Middle frontal gyrus (tissue), 1 donor: Measurements from ENCODE around the gene USB1.

Source experiments
- DNase-seq: peaks from one replicate; pipeline ENCODE4 v3.0.0-alpha.2; 2015; ENCODE audit warnings: low spot score; ENCODE audit errors: extremely low spot score

The USB1 gene, protein sequence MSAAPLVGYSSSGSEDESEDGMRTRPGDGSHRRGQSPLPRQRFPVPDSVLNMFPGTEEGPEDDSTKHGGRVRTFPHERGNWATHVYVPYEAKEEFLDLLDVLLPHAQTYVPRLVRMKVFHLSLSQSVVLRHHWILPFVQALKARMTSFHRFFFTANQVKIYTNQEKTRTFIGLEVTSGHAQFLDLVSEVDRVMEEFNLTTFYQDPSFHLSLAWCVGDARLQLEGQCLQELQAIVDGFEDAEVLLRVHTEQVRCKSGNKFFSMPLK

DNA sequence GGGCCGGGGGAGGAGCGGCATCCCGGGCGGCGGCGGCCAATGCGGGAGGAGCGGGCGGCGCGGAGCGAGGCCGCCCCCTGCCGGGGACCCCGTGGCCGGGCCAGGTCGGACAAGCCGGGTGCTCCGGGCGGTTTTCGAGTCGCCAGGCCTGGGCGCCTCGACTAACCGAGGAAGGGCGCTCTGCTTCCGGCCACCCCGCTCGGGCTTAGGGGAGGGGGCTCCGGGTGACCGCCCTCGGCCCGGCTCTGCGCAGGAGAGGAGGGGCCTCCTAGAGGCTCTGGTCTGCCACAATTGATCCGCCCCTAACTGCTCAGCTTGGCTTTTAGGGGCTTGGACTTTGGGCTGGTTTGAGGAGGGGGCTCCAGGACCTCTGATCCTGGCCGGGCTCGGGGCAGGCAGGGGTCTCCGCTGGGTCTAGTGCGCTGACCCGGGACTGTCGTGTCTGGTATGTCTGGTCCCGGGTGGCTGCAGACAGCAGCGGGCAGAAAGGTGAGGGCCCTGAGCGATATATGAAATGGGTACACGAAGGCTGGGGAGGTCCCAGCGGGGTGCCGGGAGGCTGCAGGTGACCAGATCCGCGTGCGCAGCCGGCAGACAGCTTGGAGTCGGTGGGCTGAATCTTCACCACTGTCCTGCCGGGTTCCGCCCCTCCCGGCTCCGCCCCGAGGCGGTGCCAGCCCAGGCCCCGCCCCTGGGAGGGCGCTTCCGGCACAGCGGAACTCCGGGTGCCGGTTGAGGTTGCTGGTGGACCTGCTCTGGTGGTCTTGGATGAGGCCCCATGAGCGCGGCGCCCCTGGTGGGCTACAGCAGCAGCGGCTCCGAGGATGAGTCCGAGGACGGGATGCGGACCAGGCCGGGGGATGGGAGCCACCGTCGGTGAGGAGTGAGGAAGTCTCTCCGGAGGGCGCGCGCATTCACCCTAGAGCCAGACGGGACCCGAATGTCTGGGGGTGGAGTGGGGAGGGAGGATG is at the start of gene USB1:
Gene USB1 (plus strand): TSS at position 702 of the 971 bp plus-strand sequence. CDS start 77 bp downstream, at position 779.
- peak; percentile 80 for DNase-seq

DNA sequence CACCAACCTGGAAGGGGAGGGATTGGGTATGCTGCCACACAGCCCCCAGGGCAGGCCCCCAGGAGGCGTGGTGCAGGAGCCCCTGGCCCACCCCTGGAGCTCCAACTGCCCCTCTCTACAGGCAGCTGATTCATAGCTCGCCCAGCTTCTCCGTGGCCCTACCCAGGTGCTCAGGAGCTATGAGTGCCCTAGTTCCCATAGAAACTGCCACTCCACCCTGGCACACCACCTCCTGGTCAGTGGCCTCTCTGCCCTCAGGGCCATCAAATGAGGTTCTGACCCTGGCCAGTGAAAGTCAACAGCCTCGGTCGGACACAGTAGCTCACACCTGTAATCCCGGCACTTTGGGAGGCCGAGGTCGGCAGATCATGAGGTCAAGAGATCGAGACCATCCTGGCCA is 48.3 kb upstream of the USB1 start:
- DNase-seq = no peak

DNA sequence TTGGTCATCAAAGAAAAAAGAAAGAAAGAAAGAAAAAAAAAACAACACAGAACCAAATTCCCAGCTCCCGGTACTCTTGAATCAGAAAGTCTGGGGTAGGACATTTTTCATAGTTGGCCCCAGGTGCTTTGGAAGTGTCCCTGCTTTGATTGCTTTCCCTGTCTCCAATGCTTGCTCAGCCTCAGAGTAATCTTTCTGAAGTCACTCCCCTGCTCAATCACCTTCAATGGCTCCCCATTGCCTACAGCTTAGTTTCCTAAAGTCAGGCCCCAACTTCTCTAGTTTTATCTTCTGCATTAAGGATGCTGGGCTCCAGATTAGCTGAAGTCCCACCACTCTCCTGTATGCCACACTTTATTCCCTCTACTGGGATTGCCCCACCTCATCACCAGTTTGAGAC is 47.4 kb upstream of the USB1 start:
- DNase-seq = no peak

DNA sequence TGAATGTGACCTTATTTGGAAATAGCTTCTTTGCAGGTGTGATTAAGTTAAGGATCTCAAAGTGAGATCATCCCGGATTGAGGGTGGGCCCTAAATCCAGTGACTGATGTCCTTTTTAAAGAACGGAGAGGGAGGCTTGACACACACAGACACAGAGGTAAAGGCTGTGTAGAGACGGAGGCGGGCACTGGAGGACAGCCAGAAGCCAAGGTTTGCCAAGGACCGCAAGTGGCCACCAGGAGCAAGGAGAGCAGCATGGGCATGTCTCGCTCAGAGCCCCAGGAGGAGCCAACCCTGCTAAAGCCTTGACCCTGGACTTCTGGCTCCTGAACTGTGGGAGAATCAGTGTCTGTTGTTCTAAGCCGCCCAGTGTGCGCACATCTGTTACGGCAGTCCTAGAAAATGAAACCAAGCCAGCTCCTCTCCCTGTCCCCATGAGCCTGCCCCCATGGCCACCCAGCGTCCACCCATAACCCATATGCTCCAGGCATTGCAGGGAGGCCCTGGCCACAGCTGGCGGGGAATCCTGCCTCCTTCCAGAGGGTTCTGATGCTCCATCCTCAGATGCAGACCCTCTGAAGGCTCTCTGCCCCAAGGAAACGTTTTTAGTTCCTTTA is 45.5 kb upstream of the USB1 start:
- no peak for DNase-seq

DNA sequence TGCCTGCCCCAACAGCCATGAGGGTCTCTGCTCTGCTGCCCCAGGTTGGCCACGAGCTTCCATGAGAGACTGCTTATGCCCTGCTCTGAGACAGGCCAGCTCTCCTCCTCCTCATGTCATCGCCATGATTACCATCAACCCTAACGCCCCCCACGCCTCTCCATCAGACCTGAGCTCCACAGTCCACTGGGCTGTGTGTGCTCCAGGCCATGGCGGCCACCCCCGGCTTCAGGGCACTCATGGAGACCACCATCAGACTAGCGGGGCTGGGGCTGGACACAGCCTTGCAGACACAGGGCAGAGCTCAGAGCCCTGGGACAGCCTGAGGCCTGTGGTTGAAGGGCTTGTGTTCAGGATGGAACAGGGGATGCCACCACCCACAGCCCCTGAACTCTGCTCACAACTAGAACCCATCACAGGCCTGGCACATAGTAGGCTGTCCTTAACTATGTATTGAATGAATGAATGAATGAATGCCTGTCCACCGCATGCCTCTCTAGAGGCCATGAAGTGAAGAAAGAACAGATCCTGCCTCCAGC is 44.9 kb upstream of the USB1 start:
- no peak for DNase-seq

DNA sequence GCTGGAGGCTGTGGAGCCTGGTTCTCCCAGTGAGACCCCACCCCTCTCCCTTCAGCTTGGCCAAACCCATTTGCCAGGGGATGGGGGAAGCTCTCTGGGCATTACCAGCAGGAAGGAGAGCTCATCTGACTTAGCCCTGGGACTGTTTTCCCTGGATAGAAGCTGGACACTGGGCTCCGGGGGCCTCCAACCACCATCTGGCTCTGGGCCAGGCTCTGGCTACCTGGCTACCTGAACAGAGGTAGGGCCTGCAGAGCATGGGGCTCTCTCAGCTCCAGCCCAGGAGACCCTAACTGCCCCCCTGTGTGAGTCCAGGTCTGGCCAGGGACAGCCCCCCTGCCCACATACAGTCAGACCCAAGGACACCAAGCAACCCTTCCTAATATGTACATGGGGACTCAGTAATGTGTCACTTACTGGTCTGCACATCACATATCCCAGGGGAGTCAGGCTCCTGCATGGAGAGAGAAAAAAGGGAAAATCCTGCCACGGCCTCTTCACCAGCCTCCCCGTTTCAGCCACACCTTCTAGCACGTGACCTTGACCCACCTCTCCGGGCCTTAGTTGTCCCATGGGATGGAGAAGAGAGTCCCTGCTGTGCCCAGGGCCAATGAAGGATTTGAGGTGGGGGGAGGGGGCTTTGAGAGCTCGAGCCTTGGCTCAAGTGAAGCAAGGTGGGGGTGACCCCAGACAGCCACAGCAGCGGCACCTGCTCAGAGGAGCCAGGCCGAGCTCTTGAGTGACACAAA is 44.1 kb upstream of the USB1 start:
- DNase-seq = no peak

DNA sequence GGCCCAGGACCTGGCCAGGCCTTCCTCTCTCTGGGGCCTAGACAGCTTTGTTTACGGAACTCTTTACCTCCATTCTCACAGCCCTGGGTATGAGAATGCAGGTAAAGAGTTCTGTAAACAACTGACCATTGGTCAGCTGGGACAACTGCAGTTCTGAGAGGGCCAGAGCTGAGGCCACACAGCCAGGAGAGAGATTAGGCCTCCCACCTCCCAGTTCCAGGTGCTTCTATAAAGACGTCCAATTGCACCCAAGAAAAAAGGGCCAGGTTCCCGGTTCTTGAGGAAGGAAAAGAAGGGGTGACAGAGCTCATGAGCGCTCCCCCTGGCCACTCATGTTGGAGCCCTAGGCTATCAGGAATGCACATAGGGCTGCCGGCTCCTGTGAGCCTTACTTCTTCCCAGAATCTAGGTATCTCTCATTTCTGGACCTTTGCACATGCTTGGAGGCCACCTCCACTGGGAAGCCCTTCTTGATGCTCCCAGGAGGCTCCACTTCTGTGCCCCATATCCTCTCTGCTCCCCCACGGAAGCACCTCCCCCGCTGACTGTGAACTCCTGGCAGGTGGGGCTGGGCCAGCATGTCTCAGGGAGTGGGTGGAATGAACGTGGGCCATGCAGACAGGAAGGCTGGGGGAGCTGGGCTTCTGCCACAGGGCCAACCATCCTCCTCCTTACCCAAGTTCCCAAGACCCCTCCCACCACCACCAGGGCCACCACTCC is 43.4 kb upstream of the USB1 start:
- DNase-seq = no peak

DNA sequence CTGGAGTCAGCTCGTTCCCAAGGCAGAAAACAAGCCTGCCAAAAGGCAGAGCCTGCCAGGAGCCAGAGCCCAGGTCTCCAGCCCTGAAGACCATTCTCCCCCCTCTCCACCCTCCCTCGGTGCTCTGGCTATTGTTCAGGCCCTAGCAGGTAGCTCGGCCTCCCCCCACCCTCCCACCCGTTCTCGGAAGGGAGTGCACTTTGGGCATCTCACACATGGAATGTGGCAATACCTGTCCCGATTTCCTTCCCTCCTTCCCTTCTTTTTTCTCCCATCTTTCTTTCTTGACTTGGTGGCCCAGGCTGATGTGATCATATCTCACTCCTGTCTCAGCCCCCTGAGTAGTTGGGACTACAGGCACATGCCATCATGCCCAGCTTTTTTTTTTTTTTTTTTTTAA is 42.7 kb upstream of the USB1 start:
- DNase-seq = no peak

DNA sequence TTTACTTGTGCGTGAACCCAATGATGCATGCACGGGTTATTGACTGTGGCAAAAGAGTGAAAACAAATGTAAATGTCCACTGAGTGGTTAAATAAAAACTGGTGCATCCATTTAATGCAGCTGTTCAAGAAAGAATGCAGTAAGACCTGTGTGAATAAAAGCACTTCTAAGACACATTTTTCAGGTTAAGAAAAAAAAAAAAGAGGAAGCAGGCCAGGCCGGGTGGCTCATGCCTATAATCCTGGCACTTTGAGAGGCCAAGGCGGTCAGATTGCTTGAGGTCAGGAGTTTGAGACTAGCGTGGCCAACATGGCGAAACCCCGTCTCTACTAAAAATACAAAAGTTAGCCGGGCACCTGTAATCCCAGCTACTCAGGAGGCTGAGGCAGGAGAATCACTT is 42.1 kb upstream of the USB1 start:
- DNase-seq = no peak

DNA sequence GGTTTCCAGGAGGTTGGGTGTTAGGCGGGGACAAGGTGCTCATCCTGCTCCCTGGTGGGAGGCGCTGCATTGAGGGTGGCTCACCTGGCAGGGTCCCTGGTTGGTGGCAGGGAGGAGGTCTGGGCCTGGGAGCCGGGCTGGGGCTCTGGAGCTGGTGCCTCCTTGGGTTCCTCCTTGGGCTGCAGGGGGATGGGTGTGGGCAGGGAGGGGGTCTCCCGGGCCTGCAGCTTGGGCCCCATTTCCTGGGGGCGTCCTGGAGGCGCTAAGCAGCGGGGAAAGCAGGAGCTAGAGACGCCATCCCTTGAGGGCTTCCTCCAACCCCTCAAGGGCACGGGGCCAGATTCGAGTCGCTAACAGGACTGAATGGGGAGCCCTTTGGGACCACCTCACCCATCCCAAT is 41.4 kb upstream of the USB1 start:
- DNase-seq = no peak

DNA sequence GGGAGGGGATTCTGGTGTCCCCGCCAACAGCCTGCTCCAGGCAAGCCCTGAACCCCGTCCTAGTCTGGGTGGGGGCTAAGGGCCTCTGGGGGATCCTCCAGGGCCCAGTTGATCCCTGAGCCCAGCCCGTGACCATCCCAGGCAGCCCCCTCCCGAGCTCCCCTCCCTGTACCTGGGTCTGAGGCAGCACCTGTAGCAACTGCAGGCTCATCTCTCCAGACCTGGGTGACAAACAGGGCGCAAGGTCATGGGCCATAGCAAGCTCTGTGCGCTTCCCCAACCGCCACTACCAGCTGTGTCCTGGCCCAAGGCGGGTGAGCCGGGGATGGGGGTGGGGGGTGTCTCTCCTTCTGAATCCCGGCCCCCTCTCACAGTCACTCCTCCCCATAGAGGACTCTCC is 40.9 kb upstream of the USB1 start:
- no peak for DNase-seq

DNA sequence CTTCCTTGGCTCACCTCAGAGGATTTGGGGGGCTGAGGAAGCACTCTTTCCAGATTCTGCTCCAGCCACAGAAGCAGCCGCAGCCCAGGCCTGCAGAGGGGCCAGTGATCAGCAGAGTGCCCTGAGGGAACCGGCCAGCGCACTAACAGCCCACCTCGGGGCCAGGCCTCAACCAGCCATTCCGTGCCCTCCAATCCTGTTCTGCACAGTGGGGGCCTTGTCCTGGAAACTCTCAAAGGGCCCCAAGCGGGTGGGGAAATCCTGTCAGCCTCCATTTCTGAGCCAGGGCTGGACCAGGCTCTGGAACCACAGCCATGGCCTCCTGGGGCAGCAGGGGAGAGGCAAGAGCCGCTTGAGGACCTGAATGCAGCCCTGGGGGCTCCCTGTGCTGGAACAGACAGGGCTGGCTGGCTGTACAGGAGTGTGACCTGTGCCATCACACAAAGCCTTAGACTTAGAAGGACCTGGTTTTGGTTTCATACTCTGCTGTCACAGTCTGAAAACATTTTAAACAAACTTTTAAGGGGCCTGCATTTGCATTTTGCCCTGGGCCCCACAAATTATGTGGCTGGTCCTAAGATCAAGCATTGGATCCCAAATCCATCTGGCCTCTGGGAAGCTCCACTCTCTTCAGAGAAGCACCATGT is 40.3 kb upstream of the USB1 start:
- DNase-seq = no peak

DNA sequence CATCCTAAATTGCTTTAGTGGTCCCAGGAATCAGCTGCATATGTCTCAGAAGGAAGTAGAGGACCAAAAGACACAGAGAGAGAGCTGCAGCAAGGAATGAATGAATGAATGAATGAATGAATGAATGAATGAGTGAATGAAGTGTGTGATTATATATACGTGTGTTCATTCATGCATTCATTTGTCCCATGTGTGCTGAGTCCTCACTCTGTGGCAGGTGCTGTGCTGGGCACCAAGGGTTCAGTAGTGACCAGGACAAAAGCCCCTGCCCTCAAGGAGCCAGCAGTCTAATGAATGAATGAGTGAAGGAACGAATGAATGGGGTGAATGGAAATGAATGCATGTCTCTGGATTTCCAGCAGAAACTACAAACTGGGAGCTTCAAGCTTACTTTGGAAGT is 39.7 kb upstream of the USB1 start:
- DNase-seq = no peak

DNA sequence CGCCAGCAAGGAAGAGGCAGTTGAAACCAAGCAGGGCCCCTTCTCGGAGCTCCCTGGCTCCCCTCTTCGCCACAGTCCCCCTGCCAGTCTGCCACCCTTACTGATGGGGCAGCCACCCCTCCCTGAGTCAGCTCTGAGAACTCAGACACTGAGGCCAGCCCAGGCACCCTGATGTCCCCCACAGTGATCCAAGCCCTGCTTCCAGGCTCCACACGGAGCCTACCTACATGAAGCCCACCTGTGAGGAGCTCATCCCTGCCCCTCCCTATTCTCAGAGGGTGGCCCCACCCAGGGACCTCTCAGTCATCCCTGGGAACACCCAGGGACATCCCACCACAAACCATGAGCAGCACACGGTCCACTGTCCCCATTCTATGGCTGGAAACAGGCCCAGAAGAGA is 39.2 kb upstream of the USB1 start:
- no peak for DNase-seq

DNA sequence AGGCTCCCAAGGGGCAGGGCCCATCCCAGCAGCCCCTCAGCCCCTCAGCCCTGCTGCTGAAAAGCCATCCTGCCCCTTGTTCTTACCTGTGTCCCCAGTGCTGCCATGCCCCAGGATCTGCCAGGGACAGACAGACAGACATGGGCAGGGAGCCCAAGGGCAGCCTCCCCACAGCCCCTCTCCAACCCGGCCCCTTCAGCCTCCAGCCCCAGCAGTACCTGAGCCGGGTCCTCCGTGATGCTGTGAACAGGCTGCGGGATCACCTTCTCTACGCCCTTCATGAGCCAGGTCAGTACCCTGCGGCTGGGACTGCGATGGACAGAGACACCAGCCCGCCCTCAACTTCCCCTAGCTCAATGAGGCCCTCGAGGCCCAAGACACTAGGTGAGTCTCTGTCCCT is 38.5 kb upstream of the USB1 start:
- no peak for DNase-seq

DNA sequence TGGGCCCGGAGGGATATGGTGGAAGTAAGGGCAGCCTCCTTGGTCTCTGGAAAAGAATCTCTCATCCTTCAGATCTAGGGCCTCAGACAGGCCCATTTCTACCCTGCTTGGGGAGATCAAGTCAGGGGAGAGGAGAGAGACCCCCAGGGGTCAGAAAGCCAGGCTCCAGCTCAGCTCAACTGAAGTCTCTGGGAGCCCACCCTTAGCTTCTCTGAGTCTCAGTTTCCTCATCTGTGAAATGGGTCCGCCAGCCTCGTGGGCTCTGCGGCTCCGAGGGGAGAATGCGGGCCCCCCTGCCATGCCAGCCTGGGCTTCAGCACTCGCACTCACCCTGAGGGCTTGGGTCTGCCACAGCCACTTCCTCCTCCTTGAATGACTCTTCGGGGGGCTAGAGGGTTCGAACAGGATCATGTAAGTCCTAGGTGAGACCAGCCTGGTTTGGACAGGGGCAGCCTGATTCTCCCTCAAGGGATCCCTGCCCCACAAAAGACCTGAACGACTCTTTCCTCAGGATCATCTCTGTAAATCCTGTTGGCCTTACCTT is 37.0 kb upstream of the USB1 start:
- DNase-seq = no peak

DNA sequence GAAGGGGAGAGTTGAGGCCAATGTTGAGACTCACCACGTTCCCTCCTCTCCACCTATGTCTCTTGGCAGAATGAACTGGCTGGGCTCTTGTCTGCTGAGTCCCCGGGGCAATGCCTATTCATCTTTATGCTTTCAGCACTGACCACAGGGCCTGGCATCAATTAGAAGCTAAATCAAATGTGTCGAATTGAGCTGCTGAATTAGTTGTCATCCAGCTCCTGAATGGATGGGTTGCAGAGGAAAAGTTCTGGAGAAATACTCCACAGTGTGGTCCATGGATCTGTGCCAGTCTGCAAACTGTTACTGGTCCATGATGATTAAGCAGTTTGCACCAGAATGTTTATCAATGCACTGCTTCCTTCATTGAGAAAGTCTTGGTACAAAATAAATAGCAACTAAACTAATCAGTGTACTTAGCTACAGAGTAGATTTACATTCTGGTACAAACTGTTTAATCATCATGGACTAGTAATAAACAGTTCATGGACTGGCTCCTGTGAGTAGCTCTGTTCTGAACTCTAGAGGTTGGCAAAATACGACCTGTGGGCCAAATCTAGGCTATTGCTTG is 34.9 kb upstream of the USB1 start:
- no peak for DNase-seq

DNA sequence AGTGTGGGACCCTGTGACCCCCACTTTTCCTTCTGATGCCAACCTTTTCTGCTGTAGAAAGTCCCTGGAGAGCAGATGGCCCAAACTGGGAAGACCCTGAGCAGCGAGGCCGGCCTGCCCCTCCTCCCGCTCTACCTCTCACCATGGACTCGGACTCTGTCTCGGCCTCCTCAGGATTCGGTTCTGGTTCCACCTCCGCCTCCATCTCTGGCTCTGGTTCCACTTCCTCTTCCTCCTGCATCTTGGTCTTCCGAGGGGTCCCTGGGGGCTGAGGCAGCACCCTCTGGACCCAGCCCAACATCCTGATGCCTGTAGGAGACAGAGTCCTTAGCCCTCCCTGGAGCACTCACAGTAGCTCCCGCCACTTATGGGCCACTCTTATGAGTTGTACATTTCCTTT is 34.2 kb upstream of the USB1 start:
- DNase-seq = no peak

DNA sequence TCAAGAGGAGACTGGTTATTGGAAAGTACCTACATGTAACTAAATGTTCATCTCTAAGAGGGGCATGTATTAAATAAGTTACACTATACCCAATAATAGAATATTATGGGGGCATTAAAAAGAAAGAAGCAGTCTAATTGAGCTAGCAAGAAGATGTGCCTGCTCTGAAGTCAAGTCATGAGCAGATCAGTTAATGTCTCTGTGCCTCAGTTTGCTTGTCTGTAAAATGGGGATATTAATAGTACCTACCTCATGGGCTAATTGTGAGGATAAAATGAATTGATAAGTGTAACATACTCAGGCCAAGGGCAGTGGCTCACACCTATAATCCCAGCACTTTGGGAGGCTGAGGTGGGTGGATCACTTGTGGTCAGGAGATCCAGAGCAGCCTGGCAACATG is 33.3 kb upstream of the USB1 start:
- no peak for DNase-seq
